Bronchial epithelial cell (primary cell): Measurements from ENCODE around the gene HERC2. TPM values are rescaled to one million over a fixed set of nuclear protein-coding genes. Genes with fewer than 3 reads are reported as not detected.

Experiments used
- DNase-seq: peaks from one replicate; pipeline ENCODE4 v3.0.0-alpha.2; 2010; ENCODE audit warnings: low read depth
- FAIRE-seq: peaks from 2 replicates; lab custom pipeline; 2011; peaks lifted over from hg19 to GRCh38; lab: Jason Lieb, UNC
- H3K27me3 ChIP-seq: 2 replicates; pipeline ENCODE4 v1.5.1; 2011; ENCODE audit warnings: low read length; ENCODE audit not compliant: control insufficient read depth, insufficient read depth
- H3K36me3 ChIP-seq: 2 replicates; pipeline ENCODE4 v1.5.1; 2011; ENCODE audit warnings: low read length; ENCODE audit not compliant: control insufficient read depth, insufficient read depth
- H3K4me3 ChIP-seq: 2 replicates; pipeline ENCODE4 v1.5.1; 2011; ENCODE audit warnings: mild to moderate bottlenecking, low read depth, low read length, control low read depth
- total RNA-seq: library from RNA; depleted of rRNA; stranded (reverse); fragments of >200 nt; gene quantifications from 2 replicates; pipeline ENCODE4 v1.2.1, GENCODE V29; 2014
- TF ChIP-seq, protein P1 (sequence below): IDR thresholded peaks from 2 replicates; pipeline ENCODE4 v1.5.1; 2011; ENCODE audit warnings: mild to moderate bottlenecking, moderate library complexity, low read length, control low read depth, inconsistent platforms; ENCODE audit not compliant: insufficient read depth, severe bottlenecking

Gene HERC2
- total RNA-seq, 1 donor from 2014 or later = 22.6 TPM

DNA sequence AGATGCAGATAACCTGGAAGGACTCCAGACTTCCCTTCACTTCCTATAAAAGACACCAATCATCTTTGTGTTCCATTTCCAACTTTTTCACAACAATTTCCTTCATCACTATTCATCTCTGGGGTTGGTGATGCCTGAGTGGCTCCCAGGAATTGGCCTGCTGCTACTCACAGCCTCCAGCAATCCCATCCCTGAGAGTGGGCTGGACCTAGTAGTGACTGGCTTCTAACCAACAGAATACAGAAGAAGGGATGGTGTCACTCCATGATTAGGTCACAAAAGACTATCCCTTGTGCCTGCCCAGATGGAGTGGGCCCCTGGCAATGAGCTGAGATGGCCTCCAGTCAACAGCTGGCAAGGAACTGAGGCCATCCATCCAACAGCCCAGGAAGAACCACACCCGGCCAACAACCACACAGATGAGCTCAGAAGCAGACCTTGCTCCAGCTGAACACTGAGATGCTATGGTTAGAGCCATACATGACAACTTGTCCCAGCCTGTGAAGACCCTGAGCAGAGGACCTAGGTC is 243.7 kb downstream of the HERC2 start:
- TF ChIP-seq, protein P1, sequence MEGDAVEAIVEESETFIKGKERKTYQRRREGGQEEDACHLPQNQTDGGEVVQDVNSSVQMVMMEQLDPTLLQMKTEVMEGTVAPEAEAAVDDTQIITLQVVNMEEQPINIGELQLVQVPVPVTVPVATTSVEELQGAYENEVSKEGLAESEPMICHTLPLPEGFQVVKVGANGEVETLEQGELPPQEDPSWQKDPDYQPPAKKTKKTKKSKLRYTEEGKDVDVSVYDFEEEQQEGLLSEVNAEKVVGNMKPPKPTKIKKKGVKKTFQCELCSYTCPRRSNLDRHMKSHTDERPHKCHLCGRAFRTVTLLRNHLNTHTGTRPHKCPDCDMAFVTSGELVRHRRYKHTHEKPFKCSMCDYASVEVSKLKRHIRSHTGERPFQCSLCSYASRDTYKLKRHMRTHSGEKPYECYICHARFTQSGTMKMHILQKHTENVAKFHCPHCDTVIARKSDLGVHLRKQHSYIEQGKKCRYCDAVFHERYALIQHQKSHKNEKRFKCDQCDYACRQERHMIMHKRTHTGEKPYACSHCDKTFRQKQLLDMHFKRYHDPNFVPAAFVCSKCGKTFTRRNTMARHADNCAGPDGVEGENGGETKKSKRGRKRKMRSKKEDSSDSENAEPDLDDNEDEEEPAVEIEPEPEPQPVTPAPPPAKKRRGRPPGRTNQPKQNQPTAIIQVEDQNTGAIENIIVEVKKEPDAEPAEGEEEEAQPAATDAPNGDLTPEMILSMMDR = no peak
- no peaks in the 10 kb centered on the region for H3K27me3 ChIP-seq
- FAIRE-seq (no peak), DNase-seq (no peak)
- H3K4me3 ChIP-seq = no peak overlapping the region
- no peaks in the 10 kb centered on the region for H3K36me3 ChIP-seq

DNA sequence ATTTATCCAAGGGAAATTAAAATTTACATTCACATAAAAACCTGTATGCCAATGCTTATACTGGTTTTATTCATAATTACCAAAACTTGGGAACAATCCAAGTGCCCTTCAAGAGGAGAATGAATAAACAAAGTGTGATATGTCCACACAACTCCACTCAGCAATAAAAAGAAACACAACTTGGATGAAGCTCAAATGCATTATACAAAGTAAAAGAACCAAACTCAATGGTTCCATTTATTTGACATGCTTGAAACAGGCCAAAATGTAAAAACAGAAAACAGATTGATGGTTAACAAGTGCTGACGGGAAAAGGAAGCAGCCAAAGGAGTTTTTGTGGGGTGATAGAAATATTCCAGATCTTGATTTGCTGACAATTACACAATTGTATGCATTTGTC is 246.4 kb downstream of the HERC2 start:
- DNase-seq (no peak), FAIRE-seq (no peak)
- Histone ChIP-seq H3K4me3 (no peak overlapping the region), H3K36me3 (no peaks in the 10 kb centered on the region), H3K27me3 (no peaks in the 10 kb centered on the region)
- TF ChIP-seq, protein P1 = no peak

DNA sequence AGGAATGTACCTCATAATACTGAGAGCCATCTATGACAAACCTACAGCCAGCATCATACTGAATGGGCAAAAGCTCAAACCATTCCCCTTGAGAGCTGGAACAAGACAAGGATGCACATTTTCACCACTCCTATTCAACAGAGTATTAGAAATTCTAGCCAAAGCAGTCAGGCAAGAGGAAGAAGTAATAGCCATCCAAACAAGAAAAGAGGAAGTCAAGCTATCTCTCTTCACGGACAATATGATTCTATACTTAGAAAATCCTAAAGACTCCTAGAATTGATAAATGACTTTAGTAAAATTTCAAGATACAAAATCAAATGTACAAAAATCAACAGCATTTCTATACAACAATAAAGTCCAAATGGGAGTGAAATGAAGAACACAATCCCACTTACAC is 253.0 kb downstream of the HERC2 start:
- H3K27me3 ChIP-seq = no peaks in the 10 kb centered on the region
- FAIRE-seq (no peak), DNase-seq (no peak)
- TF ChIP-seq, protein P1 = no peak
- H3K4me3 ChIP-seq = no peak overlapping the region
- no peaks in the 10 kb centered on the region for H3K36me3 ChIP-seq

DNA sequence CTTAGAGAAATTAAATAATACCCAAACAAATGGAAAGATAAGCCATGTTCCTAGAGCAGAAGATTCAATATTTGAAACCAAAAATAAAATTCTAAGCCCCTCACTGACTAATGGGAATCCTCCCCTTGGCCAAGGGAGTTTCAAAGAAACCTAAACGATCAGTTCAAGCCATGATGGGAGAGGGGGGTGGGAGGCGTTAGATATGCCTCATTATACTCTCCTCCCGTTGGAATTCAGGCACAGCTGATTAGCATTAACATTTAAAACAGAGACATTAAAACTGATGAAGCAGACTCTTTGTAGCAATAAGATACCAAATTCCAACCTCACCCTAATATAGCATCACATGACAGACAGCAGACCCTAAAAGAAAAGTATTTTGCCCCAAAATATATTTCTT is 255.7 kb downstream of the HERC2 start:
- no peak overlapping the region for H3K4me3 ChIP-seq
- no peaks in the 10 kb centered on the region for H3K27me3 ChIP-seq
- TF ChIP-seq, protein P1 = no peak
- no peak for FAIRE-seq
- DNase-seq = no peak
- no peaks in the 10 kb centered on the region for H3K36me3 ChIP-seq

Other genes with a start within 250 kb of the HERC2 start
- 0.26 TPM in 2 replicates for gene OCA2, start 222.9 kb downstream of the HERC2 start, total RNA-seq
- not detected in 2 replicates for gene GOLGA6L24, start 35.9 kb upstream of the HERC2 start, total RNA-seq
- not detected in 2 replicates for gene GOLGA8F, start 56.5 kb upstream of the HERC2 start, total RNA-seq
- gene GOLGA8G, start 210.8 kb upstream of the HERC2 start, total RNA-seq = not detected in 2 replicates
- gene GOLGA6L25, start 231.4 kb upstream of the HERC2 start, total RNA-seq = not detected in 2 replicates